Measurements from ENCODE around the gene CIAO3.

Gene CIAO3

DNA sequence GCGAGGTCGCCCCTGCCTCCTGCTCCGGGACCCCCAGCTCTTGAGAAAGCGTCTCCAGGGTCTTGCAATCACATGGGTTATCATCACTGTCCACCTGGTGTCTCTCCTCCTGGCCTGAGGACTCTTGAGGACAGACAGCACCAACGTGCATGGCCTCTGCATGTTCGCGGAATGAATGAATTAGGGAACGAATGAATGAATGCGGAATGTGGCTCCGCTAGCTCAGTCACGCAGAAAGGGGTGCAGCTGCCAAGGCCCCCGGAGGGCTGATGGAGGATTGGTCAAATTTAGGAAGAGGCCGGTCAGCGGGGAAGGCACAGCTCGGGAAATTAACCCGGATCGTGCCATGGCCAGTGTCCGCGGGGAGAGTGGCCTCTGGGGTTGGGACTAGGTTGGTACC, 38.5 kb downstream of the CIAO3 start:
- H3K4me3 ChIP-seq (ENCODE audit: low read depth, low read length), result no peak overlapping the region
- DNase-seq (ENCODE audit: low read depth), result no peak
- TF ChIP-seq CTCF (IDR thresholded peaks at IDR 0.05; ENCODE audit: control insufficient read depth, extremely low read depth, insufficient read depth), result no peak

DNA sequence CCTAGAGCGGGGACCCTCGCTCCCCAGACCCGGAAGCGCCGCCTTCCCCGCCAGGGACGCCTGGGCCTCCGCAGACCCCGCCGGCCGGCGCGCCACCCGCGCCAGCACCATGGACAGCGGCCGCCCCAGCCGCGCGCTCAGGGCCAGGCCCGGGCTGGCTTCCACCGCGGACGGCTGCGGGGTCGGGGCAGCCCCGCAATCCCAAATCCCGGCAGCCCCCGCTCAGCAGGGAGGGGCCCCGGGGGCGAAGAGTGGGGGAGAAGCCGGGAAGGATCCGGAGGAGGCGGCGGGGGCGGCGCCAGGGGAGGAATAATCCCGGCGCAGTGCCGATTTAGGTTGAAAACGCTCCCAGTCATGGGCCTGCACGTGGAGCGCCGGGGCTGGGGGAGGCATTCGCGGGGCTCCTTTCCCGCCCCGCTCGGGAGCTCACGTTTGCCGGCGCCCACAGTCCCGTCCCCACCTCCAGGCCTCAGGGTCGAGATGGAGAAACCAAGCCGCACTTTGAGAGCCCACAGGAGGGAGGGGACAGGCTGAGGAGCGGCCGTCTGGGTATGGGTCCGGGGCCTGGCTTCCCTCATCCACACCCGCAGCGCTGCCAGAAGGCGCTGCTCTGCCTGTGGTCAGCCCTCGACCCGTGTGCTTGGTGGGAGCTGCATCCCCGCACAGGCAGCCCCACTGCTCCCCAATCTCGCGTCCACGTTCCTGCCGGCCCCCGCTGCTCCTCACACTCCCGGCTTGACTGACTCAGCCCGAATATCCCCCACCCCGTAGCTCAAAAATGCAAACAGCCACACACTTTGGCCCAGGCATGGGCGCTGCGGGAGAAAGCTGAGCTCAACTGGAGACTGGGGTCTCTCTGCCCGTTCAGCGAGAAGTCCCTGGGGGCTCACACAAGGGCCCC, 39.9 kb downstream of the CIAO3 start:
- no peak for DNase-seq (ENCODE audit: low read depth)

GRCh38 chr16:698911-699671, 41.7 kb downstream of the CIAO3 start:
- TF ChIP-seq CTCF (IDR thresholded peaks at IDR 0.05; ENCODE audit: control insufficient read depth, extremely low read depth, insufficient read depth), result no peak
- H3K4me3 ChIP-seq (ENCODE audit: low read depth, low read length), result no peak overlapping the region
- DNase-seq (ENCODE audit: low read depth), result no peak

More for the DNA sequence above, 39.9 kb downstream of the CIAO3 start:
- TF ChIP-seq CTCF (IDR thresholded peaks at IDR 0.05; ENCODE audit: control insufficient read depth, extremely low read depth, insufficient read depth), result no peak
- H3K4me3 ChIP-seq (ENCODE audit: low read depth, low read length), result no peak overlapping the region

DNA sequence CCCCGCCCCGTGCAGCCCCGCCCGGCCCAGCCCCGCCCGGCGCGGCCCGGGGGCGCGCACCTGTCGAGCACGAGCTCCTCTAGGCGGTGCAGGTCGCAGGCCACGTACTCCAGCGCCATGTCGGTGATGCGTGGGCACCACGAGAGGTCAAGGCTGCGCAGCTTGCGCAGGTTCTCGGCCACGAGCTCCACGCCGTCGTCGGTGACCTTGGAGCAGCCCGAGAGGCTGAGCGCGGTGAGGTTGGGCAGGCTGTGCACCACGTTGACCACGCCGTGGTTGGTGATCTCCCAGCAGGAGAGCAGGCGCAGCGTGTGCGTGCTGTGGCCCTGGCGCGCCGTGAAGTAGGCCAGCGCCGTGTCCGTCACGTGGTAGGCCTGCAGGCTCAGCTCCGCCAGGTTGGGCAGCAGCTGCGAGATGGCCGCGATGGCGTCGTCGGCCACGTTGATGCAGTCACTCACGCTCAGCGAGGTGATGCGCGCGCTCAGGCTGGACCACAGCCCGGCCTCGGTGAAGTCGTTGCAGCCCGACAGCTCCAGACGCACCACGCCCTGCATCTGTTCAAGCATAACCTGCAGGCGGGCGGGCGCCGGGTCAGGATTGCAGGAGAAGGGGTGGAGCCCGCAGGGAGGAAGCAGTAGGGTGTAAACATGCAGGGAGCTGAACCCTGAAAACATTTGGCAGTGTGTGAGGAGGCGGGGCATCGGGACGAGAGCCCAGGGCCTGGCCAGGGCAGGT, 45.3 kb downstream of the CIAO3 start:
- peak; percentile 66 for DNase-seq (ENCODE audit: low read depth)
- TF ChIP-seq CTCF (IDR thresholded peaks at IDR 0.05; ENCODE audit: control insufficient read depth, extremely low read depth, insufficient read depth), result no peak
- H3K4me3 ChIP-seq (ENCODE audit: low read depth, low read length), result peak overlapping the region; percentile 56

DNA sequence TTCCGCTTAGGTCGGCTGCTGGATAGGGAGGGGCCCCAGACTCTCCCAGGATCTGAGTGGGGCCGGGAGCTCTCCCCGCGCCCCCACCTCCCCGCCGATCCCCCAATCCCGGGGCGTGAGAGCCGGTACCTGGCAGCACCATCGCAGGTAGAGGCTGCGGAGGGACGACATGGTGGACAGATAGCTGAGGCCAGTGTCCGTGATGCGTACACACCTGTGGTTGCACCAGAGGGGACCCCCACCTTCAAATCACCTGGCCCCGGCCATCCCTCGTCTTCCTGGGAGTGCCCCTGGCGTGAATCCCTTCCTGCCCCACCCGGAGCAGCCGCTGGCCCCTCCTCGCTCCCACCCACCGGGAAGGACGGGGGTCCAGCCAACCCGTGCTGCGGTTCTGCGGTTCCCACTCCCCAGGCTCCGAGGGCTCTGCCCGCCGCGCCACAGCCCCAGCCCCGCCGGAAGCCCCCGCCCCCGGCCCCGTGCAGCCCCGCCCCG, 45.9 kb downstream of the CIAO3 start:
- H3K4me3 ChIP-seq (ENCODE audit: low read depth, low read length), result peak overlapping the region; percentile 56
- TF ChIP-seq CTCF (IDR thresholded peaks at IDR 0.05; ENCODE audit: control insufficient read depth, extremely low read depth, insufficient read depth), result no peak
- no peak for DNase-seq (ENCODE audit: low read depth)

GRCh38 chr16:694187-694862, 46.5 kb downstream of the CIAO3 start:
- TF ChIP-seq CTCF (IDR thresholded peaks at IDR 0.05; ENCODE audit: control insufficient read depth, extremely low read depth, insufficient read depth), result no peak
- no peak for DNase-seq (ENCODE audit: low read depth)
- H3K4me3 ChIP-seq (ENCODE audit: low read depth, low read length), result peak overlapping the region; percentile 56

All from LNCaP clone FGC (cell line).